Esophagus squamous epithelium (tissue), 4 donors: ENCODE results near the gene ZNF407.

Experiments
- CTCF ChIP-seq, 6 experiments: fragments of 450-650 bp in 4 of 6; fragments of 200-600 bp in 2 of 6; sonication (generic) in 2 of 6; IDR thresholded peaks; one replicate each; pipeline ENCODE4 v1.5.1; 2016 to 2019; ENCODE audit warnings: antibody characterized with exemption in 6 of 6, mild to moderate bottlenecking in 4 of 6, moderate library complexity in 4 of 6
- POLR2A ChIP-seq, 4 donors: fragments of 450-650 bp; IDR thresholded peaks; one replicate each; pipeline ENCODE4 v1.6.1; 2017; ENCODE audit warnings: antibody characterized with exemption in 4 of 4, mild to moderate bottlenecking in 4 of 4, moderate library complexity in 3 of 4

GRCh38 chr18:74773171-74773624 is 175.5 kb downstream of the ZNF407 start:
- TF ChIP-seq CTCF (IDR thresholded peaks at IDR 0.05): no peak
- no peak for TF ChIP-seq POLR2A (IDR thresholded peaks at IDR 0.05)
